ENCODE data around the gene UBE3C. TPM values are rescaled to one million over a fixed set of nuclear protein-coding genes. Genes with fewer than 3 reads are reported as not detected.

Gene UBE3C
- total RNA-seq, 1 experiment from 2014 or later = 93.2 TPM

DNA sequence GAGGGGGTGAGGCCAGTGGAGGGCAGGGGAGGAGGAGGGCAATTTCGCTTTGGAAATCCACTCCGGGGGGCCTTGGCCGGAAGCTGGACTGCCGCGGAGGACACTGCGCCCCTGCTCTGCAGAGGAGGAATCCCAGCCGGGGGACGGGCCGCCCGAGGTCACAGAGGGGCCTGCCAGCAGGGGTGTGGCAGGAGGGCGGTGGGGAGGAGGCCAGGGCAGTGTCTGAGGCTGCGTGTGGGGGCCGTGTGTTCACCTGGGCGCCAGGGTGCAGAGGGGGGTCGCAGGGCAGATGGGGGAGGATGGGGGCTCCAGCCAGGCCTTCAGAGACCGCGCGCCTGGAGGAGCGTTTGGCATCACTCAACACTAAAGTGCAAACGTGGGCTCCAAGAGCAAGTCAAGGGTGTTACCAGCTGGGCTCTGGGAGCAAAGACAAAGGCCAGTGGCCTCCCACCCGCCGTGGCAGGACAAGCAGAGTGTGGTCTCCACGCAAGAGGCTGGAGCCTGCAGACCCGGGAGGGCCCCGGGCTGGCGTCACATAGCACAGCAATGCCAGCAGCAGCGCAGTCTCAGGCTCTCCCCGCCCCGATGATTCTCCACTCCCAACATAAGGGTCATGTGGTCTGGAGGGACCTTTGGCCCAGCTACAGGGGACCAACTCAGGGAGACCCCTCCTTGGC lies 152.8 kb downstream of the UBE3C start:
- DNase-seq (ENCODE audit: low read depth) = no peak

DNA sequence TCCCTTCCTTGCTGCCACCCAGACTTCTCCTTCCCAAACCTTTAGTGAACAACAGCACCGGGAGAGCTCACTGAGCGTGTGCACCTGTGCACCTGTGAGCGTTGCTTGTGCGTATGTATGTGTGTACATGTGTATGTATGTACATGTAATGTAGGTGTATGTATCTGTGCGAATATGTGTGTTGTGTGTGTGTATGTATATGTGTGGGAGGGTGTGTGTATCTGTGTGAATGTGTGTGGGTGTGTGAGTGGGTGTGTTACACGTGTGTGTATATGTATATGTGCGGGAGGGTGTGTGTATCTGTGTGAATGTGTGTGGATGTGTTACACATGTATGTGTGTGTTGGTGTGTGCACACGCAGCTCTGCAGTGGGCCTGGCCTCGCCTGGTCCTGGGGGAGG lies 153.5 kb downstream of the UBE3C start:
- DNase-seq (ENCODE audit: low read depth) = no peak

DNA sequence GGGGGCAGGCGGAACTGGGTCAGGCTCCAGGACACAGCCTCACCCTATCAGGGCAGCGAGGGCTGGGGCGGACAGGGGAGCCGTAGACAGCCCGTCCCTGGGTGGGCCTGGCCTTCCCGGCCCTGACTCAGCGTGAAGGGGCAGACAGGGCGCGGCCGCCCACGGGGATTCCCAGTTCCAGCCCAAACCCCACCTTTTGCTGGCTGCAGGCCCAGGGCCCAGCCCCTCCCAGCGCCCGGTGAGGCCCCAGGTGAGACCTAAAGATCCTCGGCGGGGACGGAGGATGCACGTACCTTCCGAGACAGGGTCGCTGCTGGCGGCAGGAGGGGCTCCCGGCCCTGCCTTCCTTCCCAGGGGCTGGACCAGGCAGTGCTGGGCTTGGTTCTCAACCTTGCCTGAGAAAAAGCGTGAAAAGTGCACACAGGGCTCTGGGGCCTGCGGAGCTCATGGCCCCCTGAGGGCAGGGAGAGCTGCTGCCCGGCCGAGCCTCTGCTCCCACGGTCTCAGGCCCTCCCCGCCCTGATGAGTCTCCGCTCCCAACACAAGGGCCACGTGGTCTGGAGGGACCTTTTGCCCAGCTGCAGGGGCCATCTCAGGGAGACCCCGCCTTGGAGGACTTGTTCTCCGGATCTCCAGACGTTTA lies 154.2 kb downstream of the UBE3C start:
- DNase-seq (ENCODE audit: low read depth) = no peak

DNA sequence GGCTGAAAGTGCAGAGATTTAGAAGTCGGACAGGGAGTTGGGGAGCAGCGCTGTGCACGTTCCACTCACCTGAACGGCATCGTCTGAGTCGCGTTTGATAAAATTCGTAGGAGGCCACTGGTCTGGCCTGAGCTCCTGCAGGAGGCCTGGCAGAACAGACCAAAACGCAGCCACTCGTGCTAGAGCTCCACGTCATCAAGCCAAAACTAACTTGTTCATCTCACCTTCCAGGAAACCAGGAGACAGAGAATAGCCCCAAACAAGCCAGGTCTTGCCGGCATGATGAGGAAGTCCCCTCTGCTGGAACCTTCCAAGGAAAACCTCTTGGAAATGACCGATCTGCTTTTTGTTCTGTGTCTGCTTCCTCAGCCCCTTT lies 154.7 kb downstream of the UBE3C start:
- no peak for DNase-seq (ENCODE audit: low read depth)

DNA sequence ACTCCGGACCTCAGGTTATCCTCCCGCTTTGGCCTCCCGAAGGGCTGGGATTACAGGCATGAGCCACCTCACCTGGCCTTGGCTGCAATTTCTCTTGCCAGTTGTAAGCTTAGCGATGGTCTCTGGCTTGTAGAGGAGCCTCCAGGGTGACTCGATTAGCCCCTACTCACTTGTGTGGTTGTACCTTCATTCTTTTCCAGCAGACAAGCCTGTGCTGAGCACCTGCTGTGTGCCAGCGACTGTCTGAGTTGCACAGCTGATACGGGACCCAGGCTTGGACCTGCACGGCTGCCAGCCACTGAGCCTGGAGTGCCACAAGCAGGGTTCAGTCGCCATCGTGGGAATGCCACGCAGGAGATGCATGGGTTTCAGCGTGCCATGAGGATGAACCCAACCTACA lies 156.0 kb downstream of the UBE3C start:
- no peak for DNase-seq (ENCODE audit: low read depth)

DNA sequence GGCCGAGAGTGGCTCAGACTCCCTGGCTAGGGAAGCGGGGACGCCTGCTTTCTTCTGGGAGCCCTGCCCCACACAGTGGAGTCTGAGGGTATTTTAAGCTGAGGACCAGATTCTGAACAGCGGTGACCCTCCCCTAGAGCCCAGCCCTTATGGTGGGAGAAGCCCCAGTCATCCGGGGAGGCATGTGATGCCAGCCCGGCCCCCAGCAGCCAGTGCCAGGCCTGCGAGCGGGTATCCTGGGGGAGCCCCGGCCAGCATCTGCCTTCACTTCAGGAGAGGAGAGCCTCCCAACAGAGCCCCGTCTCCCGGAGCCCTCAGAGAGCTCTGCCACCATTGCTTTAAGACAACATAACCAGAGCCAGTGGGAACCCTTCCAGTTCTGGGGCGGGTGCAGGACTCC lies 156.6 kb downstream of the UBE3C start:
- no peak for DNase-seq (ENCODE audit: low read depth)

DNA sequence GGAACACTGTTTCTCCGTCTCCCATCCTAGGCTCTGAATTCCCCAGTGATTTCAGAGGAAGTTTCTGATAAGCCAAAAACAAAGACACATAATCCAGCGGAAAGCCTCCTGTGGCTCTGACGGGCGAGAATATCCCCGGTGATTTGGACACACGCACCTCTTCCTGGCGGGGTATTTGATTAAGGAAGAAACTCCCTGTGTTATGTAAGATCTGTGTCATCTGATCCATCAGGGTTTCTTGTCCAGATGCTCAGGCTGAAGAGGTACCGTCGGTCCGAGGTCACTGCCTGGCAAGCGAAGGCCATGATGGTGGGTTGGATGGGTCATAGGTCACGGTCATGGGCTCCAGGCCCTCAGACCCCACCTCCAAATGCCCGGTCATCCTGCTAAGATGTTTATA lies 158.5 kb downstream of the UBE3C start:
- no peak for DNase-seq (ENCODE audit: low read depth)

DNA sequence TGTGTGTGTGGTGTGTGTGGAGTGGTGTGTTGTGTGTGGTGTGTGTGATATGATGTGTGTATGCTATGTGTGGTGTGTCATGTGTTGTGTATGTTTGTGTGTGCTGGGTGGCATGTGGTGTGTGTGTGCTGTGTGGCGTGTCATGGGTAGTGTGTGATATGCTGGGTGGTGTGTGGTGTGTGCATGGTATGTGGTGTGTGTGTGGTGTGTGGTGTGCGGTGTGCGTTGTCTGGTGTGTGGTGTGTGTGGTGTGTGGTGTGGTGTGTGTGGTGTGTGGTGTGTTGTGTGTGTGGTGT lies 160.5 kb downstream of the UBE3C start:
- no peak for DNase-seq (ENCODE audit: low read depth)

DNA sequence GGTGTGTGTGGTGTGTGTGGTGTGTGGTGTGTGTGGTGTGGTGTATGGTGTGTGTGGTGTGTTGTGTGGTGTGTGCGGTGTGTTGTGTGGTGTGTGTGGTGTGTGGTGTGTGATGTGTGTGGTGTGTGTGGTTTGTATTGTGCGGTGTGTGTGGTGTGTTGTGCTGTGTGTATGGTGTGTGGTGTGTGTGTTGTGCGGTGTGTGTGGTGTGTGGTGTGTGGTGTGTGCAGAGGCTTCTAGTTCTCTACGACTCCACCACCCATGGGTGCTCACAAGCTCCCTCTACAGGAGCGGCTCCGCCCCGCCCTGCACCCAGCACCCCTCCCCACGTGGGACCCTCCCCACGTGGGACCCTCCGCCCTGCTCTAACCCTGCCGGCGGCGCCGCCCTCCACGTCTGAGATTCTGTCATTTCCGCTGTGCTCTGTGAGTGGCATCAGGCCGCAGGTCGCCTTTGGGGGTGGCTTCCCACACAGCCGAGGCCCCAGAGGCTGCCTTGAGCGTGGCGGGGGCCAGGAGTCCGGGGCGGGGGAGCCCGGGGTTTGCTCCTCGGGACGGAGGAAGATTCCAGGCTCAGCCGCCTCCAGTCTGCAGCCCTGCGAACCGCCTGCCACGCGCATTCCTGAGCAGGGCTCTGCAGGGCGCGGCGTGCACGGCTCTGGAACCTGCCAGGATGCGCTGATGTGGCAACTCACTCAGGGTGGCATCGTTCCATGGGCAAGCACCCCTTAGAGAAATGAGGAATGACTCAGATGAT lies 161.1 kb downstream of the UBE3C start:
- no peak for DNase-seq (ENCODE audit: low read depth)

DNA sequence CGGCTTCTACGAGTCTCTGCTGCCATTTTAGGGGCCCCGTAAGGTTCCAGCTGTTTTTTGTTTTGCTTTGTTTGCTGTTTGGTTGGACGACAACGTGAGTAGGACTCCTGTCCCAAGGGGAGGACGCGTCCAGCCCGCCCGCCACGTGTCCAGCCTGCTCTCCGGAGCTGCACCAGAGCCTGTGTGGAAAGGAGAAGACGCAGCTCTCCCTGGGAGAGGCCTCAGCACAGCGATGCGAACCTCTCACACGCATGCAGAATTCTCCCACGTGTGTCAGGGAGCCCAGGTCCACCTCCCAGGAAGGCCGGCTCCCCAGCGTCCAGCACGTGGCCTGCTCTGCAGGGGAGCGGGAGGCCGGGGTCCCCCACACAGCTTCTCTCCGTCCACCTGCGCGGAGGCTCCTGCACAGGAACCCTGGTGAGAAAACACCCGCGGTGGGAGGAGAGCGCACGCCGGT lies 161.7 kb downstream of the UBE3C start:
- no peak for DNase-seq (ENCODE audit: low read depth)

DNA sequence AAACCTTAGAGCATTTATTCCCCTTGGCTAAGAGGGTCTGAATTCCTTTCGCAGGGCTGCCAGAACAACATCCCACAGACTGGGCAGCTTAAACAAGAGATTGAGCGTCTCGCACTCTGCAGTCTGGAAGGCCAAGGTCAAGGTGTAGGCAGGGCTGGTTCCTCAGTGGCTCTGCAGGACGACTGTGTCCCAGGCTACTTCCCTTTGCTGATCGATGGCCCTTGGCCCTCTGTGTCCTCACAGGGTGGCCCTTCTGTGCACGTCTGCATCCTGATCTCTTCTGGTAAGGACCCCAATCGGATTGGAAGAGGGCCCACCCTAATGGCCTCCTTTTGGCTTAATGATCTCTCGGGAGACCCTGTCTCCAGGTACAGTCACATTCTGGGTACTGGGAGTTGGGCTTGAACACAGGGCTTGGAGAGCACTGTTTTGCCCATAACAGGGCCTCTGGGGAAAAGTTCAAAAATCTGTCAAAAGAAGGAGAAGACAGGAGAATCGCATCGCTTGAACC lies 162.9 kb downstream of the UBE3C start:
- DNase-seq (ENCODE audit: low read depth) = no peak

DNA sequence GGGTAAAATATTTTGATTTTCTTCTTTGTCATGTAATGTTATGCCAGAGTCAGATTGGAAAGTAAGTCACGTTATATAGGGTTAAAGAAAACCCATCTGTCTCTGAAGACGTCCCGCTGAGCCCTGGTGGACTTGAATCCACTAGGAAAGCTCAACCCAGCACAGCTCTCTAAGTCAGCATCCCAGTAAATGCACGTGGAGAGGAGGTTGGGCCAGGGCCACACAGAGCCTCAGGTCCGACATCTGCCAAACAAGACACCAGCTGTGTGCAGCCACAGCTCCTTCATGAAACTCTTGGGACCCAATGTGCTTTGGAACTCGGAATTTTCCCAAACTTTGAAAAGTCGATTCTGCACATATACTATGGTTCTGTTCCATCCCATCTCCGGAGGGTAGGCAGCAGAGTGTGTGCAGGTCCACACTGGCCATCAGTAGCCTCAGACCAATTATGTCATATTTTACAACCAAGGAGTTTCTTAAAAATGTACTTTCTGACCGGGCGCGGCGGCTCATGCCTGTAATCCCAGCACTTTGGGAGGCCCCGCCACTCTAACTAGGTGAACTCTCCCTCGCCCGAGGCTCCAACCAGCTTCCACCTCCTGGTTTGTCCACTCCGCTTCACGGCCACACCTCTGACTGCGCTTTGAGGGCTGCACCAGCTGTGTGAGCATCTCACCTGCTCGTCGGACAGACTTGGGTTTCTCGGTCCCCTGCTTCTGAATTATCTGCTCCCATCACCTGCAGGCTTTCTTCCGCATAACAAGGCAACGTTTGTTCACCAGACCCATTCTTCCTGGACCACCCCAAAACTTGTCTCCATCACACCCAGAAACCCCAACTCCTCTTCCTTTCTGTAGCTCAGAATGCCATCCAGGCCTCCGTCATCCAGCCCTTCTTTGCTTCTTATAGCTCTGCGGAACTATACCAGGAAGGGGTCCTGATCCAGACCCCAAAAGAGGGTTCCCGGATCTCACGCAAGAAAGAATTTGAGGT lies 168.4 kb downstream of the UBE3C start:
- DNase-seq (ENCODE audit: low read depth) = no peak

DNA sequence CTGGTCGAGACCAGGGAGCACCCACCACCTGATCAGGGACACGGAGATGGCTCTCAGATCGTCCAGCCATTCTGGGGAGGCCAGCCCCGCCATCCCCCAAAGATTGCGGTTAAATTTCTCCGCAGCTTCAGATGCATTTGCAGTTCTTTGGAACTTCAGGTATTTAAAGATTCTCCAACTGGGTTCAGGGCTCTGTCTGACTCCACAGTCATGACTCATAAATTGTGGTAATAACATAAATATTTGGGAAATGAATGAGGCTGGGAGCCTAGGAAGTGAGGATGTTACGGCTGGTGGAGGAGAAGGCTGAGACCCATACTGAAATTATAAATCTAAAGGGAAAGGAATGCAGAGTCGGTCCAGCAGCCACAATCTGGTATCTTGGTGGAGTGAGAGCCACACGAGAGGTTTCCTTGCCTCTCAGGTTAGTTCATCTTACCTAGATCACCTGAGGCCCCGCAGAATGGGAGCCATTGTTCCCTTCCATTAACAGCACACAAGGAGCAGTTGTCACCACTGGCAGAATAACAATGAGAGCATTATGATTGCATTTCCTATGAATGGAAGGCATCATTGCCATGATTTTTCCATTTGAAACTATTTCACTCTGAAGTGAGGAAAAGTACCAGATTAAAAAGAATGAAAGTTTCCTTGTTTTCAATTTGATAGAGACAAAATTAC lies 171.4 kb downstream of the UBE3C start:
- DNase-seq (ENCODE audit: low read depth) = peak; percentile 98

DNA sequence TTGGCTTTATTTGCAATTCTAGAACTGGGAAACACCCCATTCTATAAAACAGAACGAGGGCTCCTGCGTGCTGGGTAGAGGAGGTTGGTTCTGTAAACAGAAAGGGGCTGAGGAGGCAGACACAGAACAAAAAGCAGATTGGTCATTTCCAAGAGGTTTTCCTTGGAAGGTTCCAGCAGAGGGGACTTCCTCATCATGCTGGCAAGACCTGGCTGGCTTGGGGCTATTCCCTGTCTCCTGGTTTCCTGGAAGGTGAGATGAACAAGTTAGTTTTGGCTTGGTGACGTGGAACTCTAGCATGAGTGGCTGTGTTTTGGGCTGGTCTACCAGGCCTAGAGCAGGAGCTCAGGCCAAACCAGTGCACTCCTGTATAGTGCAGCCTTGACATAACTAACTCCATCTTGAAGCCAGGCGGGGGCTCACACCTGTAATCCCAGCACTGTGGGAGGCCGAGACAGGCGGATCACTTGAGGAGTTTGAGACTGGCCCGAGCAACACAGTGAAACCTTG lies 172.0 kb downstream of the UBE3C start:
- peak; percentile 64 for DNase-seq (ENCODE audit: low read depth)

DNA sequence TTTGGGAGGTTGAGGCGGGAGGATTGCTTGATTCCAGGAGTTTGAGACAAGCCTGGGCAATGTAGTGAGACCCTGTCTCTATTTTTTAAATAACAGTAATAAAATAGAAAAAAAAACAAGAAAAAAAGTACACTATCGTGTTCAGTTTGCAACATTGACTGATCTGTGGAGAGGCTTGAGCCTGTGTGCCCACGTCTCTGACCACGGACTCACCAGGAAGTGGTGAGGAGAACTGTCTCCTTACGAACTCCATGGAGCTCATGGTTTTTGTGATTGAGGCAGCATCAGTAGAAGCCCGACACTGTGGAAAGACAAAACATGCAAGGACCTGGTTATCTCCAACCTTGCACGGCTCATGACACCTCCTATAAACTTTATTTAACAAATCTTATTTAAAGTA lies 174.2 kb downstream of the UBE3C start:
- DNase-seq (ENCODE audit: low read depth) = no peak

DNA sequence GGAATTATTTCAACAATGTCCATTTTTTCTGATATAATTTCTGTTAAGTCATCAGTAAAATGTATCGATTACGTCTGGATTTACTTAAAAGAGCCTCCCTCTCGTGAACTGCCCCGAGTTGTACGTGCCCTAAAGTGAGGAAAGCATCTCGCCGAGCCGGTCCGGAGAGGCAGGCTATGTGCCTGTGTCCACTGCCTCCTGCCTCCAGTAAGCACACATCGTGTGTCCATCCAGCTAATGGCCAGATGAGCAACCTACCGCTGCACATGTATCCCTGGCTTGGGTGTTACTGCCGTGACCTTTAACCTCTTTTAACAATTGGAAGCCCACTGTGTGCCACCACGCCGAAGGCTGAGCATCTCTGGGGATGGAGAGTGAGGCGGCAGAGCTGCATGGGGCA lies 174.9 kb downstream of the UBE3C start:
- DNase-seq (ENCODE audit: low read depth) = no peak

DNA sequence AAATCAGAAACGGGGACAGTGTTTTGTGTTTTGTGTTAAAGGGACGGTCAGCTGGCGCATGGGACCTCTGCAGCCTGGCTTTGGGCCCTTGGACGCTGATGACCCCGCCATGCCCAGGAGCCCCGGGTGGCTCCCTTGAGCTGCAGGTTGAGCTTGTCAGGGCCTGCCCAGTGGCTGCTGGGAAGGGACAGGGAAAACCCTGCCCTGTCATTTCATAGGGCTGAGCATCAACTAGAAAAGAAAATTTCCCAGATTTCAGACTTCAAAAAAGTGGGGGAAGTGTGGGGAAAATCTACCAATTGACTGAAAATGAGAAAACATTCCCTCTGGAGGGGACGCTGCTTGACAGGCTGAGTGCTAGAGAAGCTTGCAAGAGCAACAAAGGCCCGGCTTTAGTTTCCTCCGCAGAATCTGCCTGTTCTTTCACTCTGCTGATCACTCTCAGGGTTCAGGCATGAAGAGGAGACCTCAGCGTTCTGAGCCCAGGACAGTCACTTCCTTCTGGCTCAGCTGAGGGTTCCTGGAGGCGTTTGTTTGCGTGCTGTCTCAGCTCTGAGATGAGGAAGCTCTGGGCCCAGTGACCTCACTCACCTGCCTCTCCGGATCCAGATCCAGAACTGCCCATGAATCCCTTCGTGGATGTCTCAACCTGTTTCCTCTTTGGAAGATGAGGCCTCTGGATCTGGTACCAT lies 179.4 kb downstream of the UBE3C start:
- DNase-seq (ENCODE audit: low read depth) = peak; percentile 75
